DMS114 treated with DMSO at 0.1 percent for 48 hours (cell line): ENCODE measurements around the gene SP110.

Experiments
- DNase-seq: peaks from one replicate; lab custom pipeline; 2025; ENCODE audit not compliant: unreplicated experiment; lab: John Stamatoyannopoulos, UW

SP110 gene

GRCh38 chr2:230172852-230173251 is 46.9 kb downstream of the SP110 start:
- DNase-seq = no peak

- no peak for DNase-seq
Measured at GRCh38 chr2:230172156-230172555, 47.6 kb downstream of the SP110 start.

GRCh38 chr2:230170532-230170931 is 49.3 kb downstream of the SP110 start:
- no peak for DNase-seq

GRCh38 chr2:230166557-230167170 is 53.1 kb downstream of the SP110 start:
- no peak for DNase-seq

- DNase-seq = no peak
Measured at GRCh38 chr2:230164139-230164538, 55.6 kb downstream of the SP110 start.

- no peak for DNase-seq
Measured at GRCh38 chr2:230162981-230163380, 56.8 kb downstream of the SP110 start.

GRCh38 chr2:230161184-230161583 is 58.6 kb downstream of the SP110 start:
- DNase-seq = no peak

GRCh38 chr2:230160112-230160660 is 59.6 kb downstream of the SP110 start:
- DNase-seq = peak; percentile 20

GRCh38 chr2:230158468-230158867 is 61.3 kb downstream of the SP110 start:
- DNase-seq = no peak

GRCh38 chr2:230156782-230157699 is 62.7 kb downstream of the SP110 start:
- no peak for DNase-seq

GRCh38 chr2:230155359-230155758 is 64.4 kb downstream of the SP110 start:
- DNase-seq = no peak

- no peak for DNase-seq
Measured at GRCh38 chr2:230153390-230153976, 66.3 kb downstream of the SP110 start.

- no peak for DNase-seq
Measured at GRCh38 chr2:230152334-230152733, 67.5 kb downstream of the SP110 start.

GRCh38 chr2:230144355-230144754 is 75.4 kb downstream of the SP110 start:
- no peak for DNase-seq

GRCh38 chr2:230140667-230141066 is 79.1 kb downstream of the SP110 start:
- DNase-seq = no peak

GRCh38 chr2:230137902-230138539 is 81.8 kb downstream of the SP110 start:
- DNase-seq = no peak

- DNase-seq = no peak
Measured at GRCh38 chr2:230135130-230135525, 84.7 kb downstream of the SP110 start.

- DNase-seq = no peak
Measured at GRCh38 chr2:230134496-230135129, 85.2 kb downstream of the SP110 start.

GRCh38 chr2:230131366-230131765 is 88.4 kb downstream of the SP110 start:
- DNase-seq = no peak

GRCh38 chr2:230130668-230131364 is 89.0 kb downstream of the SP110 start:
- DNase-seq = no peak
